Cardiac muscle cell (in vitro differentiated cells and primary cell): Measurements from ENCODE around the gene EYA2. TPM values are rescaled to one million over a fixed set of nuclear protein-coding genes. Genes with fewer than 3 reads are reported as not detected.

Source experiments
- DNase-seq, 2 donors: peaks; one replicate each; pipeline versions ENCODE4 v3.0.0 to v3.0.0-alpha.2; 2010 to 2017; ENCODE audit warnings: low read depth in 1 of 2, low spot score in 1 of 2
- H3K27ac ChIP-seq: fragments of 200-600 bp; sonication (generic); 2 replicates; pipeline ENCODE4 v1.5.1; 2016
- H3K27me3 ChIP-seq: fragments of 200-600 bp; sonication (generic); 2 replicates; pipeline ENCODE4 v1.6.0; 2016; ENCODE audit warnings: control low read depth
- H3K36me3 ChIP-seq: fragments of 200-600 bp; sonication (generic); 2 replicates; pipeline ENCODE4 v1.5.1; 2016; ENCODE audit warnings: control low read depth
- H3K4me1 ChIP-seq: fragments of 200-600 bp; sonication (generic); 2 replicates; pipeline ENCODE4 v1.8.1; 2017; ENCODE audit warnings: low read depth, mild to moderate bottlenecking, mixed run types
- H3K4me3 ChIP-seq: fragments of 200-600 bp; sonication (generic); 2 replicates; pipeline ENCODE4 v1.5.1; 2016; ENCODE audit warnings: mild to moderate bottlenecking
- H3K9me3 ChIP-seq: fragments of 200-600 bp; sonication (generic); 2 replicates; pipeline ENCODE4 v1.5.1; 2017; ENCODE audit warnings: low read depth, mild to moderate bottlenecking, control low read depth
- polyA plus RNA-seq: library from polyadenylated mRNA; unstranded; fragments of >200 nt; fragmentation: Nextera tagmentation; extraction: Ambion mirVana; gene quantifications from 2 replicates; pipeline ENCODE4 v1.2.1, GENCODE V29; 2016
- total RNA-seq: library from RNA; depleted of rRNA; stranded (reverse); fragments of >200 nt; gene quantifications from 2 replicates; pipeline ENCODE4 v1.2.3, GENCODE V29; 2016
- TF ChIP-seq, protein P1 (sequence below): IDR thresholded peaks from 2 replicates; pipeline ENCODE4 v1.5.1; 2012; ENCODE audit warnings: low read depth, mild to moderate bottlenecking, low read length

Gene EYA2
- total and polyA plus RNA-seq, 2 experiments from 2014 or later: 0.30 TPM; not detected in 1

DNA sequence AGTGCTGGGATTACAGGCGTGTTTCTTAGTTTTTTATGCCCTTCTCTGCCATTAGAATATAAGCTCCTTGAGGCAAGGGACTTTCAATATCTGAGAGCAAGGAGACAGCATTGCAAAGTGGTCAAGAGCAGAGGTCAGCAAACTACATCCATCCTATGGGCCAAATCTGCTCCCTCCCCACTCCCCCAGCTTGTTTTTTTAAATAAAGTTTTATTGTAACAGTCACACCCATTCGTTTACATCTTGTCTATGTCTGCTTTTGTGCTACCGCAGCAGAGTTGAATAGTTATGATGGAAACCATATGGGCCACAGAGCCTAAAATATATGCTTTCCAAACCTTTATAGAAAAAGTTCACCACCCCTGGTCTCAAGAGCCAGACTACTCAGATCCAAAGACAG is 227.9 kb downstream of the EYA2 start:
- H3K36me3 ChIP-seq: no peaks in the 10 kb centered on the region
- no peak overlapping the region for H3K27ac ChIP-seq
- H3K27me3 ChIP-seq: no peaks in the 10 kb centered on the region
- H3K4me3 ChIP-seq: no peak overlapping the region
- TF ChIP-seq, protein P1, sequence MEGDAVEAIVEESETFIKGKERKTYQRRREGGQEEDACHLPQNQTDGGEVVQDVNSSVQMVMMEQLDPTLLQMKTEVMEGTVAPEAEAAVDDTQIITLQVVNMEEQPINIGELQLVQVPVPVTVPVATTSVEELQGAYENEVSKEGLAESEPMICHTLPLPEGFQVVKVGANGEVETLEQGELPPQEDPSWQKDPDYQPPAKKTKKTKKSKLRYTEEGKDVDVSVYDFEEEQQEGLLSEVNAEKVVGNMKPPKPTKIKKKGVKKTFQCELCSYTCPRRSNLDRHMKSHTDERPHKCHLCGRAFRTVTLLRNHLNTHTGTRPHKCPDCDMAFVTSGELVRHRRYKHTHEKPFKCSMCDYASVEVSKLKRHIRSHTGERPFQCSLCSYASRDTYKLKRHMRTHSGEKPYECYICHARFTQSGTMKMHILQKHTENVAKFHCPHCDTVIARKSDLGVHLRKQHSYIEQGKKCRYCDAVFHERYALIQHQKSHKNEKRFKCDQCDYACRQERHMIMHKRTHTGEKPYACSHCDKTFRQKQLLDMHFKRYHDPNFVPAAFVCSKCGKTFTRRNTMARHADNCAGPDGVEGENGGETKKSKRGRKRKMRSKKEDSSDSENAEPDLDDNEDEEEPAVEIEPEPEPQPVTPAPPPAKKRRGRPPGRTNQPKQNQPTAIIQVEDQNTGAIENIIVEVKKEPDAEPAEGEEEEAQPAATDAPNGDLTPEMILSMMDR: no peak
- H3K4me1 ChIP-seq: peaks cover 11% of the 10 kb centered on the region
- H3K9me3 ChIP-seq: no peaks in the 10 kb centered on the region
- no peak for DNase-seq

DNA sequence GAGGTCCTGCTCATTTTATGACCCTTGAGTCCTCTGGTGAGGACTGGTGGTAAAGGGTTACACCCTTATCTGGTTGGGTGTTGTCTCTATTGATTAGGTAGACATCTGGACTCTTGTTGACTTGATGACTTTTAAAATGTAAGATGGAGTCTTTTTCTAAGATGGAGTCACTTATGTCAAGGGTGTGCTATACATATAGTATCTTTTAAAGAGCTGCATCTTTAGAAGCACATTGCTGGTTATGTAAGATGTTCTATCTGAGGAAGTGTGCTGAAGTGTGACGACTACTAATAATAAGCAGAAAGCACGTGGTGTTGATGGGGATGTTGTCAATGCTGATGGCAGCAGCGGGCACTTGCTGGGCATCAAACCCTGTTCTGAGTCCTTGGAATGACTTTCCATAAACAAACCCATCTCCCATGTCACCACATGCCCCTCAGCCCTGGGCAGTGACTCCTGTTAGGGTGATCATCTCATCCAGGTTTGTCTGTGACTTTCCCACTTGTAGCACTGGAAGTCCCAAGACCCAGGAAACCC is 229.6 kb downstream of the EYA2 start:
- Histone ChIP-seq H3K4me3 (no peak overlapping the region), H3K36me3 (no peaks in the 10 kb centered on the region), H3K9me3 (no peaks in the 10 kb centered on the region), H3K4me1 (peaks cover 20% of the 10 kb centered on the region), H3K27ac (no peak overlapping the region), H3K27me3 (no peaks in the 10 kb centered on the region)
- DNase-seq: no peak
- TF ChIP-seq, protein P1: no peak

DNA sequence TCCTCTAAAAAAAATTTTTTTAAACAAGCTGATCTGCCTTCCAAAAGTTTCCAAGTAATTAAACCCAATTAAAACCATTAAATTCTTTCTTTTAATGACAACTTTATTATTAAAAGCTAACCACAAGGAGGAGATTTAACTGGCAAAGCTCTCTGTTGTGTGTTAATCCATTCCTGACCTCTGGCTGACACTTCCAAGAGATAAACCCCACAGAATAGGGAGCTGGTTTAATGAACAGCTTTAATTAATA is 230.8 kb downstream of the EYA2 start:
- H3K36me3 ChIP-seq: no peaks in the 10 kb centered on the region
- H3K4me1 ChIP-seq: peaks cover 20% of the 10 kb centered on the region
- peak overlapping the region; percentile 8 for H3K27ac ChIP-seq
- TF ChIP-seq, protein P1: no peak
- H3K9me3 ChIP-seq: no peaks in the 10 kb centered on the region
- peak in 1 of 2 donors; percentile 57 for DNase-seq
- H3K27me3 ChIP-seq: no peaks in the 10 kb centered on the region
- H3K4me3 ChIP-seq: no peak overlapping the region

DNA sequence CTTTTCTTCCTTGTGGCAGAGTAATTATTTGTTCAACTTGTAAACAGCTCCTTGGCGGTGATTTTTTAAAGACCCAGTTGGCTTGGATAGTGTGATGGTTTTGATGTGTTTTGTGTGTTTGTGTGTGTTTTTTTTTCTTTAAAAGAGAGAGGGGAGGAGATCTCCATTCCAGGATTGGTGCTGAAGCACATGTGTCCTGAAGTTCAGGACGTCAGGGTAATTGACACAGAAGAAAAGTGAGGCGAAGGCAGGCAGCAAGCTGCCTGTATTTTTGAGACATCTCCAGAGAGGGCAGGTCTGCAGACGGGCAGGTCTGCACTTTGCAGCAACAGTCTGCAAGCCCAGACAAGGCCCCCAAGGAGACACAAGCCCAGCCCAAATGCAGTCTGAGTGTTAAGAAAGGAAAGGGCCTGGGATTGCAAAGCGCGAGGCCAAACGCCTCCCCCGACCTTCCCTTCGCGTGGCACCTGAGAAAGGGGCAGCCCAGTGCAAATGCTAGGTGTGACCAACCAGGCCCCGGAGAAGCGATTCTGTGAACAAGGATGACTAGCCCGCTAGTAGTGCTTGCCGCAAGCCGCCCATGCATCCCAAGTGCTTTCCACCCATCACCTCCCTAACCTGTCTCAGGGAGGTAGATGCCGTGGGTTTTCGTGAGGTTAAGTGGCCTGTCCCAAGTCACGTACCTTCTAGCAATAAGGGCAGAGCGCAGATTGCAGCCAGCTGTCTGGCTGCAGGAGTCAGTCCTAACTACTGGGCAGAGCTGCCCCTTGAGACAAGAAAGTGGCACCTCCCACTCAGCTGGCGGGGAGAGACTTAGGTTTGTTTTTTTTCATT is 231.3 kb downstream of the EYA2 start:
- TF ChIP-seq, protein P1: no peak
- Histone ChIP-seq H3K27me3 (no peaks in the 10 kb centered on the region), H3K27ac (peak overlapping the region; percentile 8), H3K4me1 (peaks cover 20% of the 10 kb centered on the region), H3K36me3 (no peaks in the 10 kb centered on the region), H3K4me3 (no peak overlapping the region), H3K9me3 (no peaks in the 10 kb centered on the region)
- peak; percentile 17 to 40 for DNase-seq

DNA sequence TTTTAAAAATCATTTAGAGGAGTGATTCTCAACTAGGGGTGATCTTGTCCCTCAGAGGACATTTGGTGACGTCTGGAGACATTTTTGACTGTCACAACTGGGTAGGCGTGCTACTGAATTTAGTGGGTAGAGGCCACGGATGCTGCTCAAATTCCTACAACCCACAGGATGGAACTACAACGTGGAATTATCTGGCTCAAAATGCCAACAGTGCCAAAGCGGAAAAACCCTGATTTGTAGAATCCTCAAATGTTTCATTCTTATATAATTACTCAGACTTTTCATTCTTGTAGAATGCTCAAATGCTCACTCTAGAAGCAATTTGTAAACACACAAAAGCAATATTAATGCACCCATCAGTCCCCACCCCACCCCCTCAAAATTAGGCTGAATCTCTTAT is 232.1 kb downstream of the EYA2 start:
- Histone ChIP-seq H3K9me3 (no peaks in the 10 kb centered on the region), H3K27ac (no peak overlapping the region)
- TF ChIP-seq, protein P1: no peak

More for the DNA sequence above, 232.1 kb downstream of the EYA2 start:
- Histone ChIP-seq H3K27me3 (no peaks in the 10 kb centered on the region), H3K36me3 (no peaks in the 10 kb centered on the region), H3K4me3 (no peak overlapping the region), H3K4me1 (peaks cover 20% of the 10 kb centered on the region)
- peak in 1 of 2 donors; percentile 76 for DNase-seq
